ENCODE measurements around the gene CRYBG2. TPM values are rescaled to one million over a fixed set of nuclear protein-coding genes. Genes with fewer than 3 reads are reported as not detected.

The CRYBG2 gene
- total RNA-seq, 1 experiment from 2014 or later: 6.4 TPM

GRCh38 chr1:26350343-26350700 lies 3.6 kb downstream of the CRYBG2 start:
- no peak overlapping the region for H3K4me3 Mint-ChIP-seq (ENCODE audit: low read depth, unreplicated experiment)
- intact Hi-C loops (cut with micrococcal nuclease; ENCODE audit: unreplicated experiment): no loop called here
- peak overlapping the region; percentile 84 for H3K27ac Mint-ChIP-seq (ENCODE audit: unreplicated experiment)
- no peak for DNase-seq
- no TSS peak for BruUV-seq (replicated peaks)
- CTCF ChIA-PET: interaction anchor here (0.6 to 1.2 kb wide), 2 partner anchors 9 to 363 kb away, joined by 4 to 5 read pairs; no protein-coding TSS in a partner anchor
- H3K36me3 Mint-ChIP-seq (ENCODE audit: insufficient read depth, unreplicated experiment): peaks cover 27% of the 10 kb centered on the region
- H3K4me1 Mint-ChIP-seq (ENCODE audit: low read depth, unreplicated experiment): peaks cover 21% of the 10 kb centered on the region
- TF ChIP-seq, protein P1, sequence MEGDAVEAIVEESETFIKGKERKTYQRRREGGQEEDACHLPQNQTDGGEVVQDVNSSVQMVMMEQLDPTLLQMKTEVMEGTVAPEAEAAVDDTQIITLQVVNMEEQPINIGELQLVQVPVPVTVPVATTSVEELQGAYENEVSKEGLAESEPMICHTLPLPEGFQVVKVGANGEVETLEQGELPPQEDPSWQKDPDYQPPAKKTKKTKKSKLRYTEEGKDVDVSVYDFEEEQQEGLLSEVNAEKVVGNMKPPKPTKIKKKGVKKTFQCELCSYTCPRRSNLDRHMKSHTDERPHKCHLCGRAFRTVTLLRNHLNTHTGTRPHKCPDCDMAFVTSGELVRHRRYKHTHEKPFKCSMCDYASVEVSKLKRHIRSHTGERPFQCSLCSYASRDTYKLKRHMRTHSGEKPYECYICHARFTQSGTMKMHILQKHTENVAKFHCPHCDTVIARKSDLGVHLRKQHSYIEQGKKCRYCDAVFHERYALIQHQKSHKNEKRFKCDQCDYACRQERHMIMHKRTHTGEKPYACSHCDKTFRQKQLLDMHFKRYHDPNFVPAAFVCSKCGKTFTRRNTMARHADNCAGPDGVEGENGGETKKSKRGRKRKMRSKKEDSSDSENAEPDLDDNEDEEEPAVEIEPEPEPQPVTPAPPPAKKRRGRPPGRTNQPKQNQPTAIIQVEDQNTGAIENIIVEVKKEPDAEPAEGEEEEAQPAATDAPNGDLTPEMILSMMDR (IDR thresholded peaks at IDR 0.05; ENCODE audit: unreplicated experiment): no peak
- no peaks in the 10 kb centered on the region for H3K27me3 Mint-ChIP-seq (ENCODE audit: unreplicated experiment)
- no peaks in the 10 kb centered on the region for H3K9me3 Mint-ChIP-seq (ENCODE audit: low read depth, unreplicated experiment)

- no TSS peak for BruUV-seq (replicated peaks)
- H3K9me3 Mint-ChIP-seq (ENCODE audit: low read depth, unreplicated experiment): no peaks in the 10 kb centered on the region
- CTCF ChIA-PET: interaction anchor here (0.7 to 1.2 kb wide), 2 partner anchors 9 to 292 kb away, joined by 4 to 5 read pairs; no protein-coding TSS in a partner anchor
- no peaks in the 10 kb centered on the region for H3K27me3 Mint-ChIP-seq (ENCODE audit: unreplicated experiment)
- intact Hi-C loops (cut with micrococcal nuclease; ENCODE audit: unreplicated experiment): no loop called here
- DNase-seq: no peak
- H3K4me1 Mint-ChIP-seq (ENCODE audit: low read depth, unreplicated experiment): peaks cover 21% of the 10 kb centered on the region
- H3K27ac Mint-ChIP-seq (ENCODE audit: unreplicated experiment): no peak overlapping the region
- TF ChIP-seq, protein P1 (IDR thresholded peaks at IDR 0.05; ENCODE audit: unreplicated experiment): no peak
- H3K36me3 Mint-ChIP-seq (ENCODE audit: insufficient read depth, unreplicated experiment): peaks cover 27% of the 10 kb centered on the region
- H3K4me3 Mint-ChIP-seq (ENCODE audit: low read depth, unreplicated experiment): no peak overlapping the region
Measured at GRCh38 chr1:26349877-26350244, 4.1 kb downstream of the CRYBG2 start.

- Mint-ChIP-seq H3K27ac (ENCODE audit: unreplicated experiment) (no peak overlapping the region), H3K4me3 (ENCODE audit: low read depth, unreplicated experiment) (no peak overlapping the region), H3K36me3 (ENCODE audit: insufficient read depth, unreplicated experiment) (peaks cover 26% of the 10 kb centered on the region), H3K27me3 (ENCODE audit: unreplicated experiment) (no peaks in the 10 kb centered on the region), H3K4me1 (ENCODE audit: low read depth, unreplicated experiment) (peaks cover 21% of the 10 kb centered on the region), H3K9me3 (ENCODE audit: low read depth, unreplicated experiment) (no peaks in the 10 kb centered on the region)
- BruUV-seq (replicated peaks): no TSS peak
- DNase-seq: no peak
- TF ChIP-seq, protein P1 (IDR thresholded peaks at IDR 0.05; ENCODE audit: unreplicated experiment): no peak
- intact Hi-C loops (cut with micrococcal nuclease; ENCODE audit: unreplicated experiment): no loop called here
- CTCF ChIA-PET: interaction anchor here (0.7 to 1.2 kb wide), 2 partner anchors 10 to 291 kb away, joined by 4 to 5 read pairs; no protein-coding TSS in a partner anchor
Measured at GRCh38 chr1:26349188-26349876, 4.6 kb downstream of the CRYBG2 start.

DNA sequence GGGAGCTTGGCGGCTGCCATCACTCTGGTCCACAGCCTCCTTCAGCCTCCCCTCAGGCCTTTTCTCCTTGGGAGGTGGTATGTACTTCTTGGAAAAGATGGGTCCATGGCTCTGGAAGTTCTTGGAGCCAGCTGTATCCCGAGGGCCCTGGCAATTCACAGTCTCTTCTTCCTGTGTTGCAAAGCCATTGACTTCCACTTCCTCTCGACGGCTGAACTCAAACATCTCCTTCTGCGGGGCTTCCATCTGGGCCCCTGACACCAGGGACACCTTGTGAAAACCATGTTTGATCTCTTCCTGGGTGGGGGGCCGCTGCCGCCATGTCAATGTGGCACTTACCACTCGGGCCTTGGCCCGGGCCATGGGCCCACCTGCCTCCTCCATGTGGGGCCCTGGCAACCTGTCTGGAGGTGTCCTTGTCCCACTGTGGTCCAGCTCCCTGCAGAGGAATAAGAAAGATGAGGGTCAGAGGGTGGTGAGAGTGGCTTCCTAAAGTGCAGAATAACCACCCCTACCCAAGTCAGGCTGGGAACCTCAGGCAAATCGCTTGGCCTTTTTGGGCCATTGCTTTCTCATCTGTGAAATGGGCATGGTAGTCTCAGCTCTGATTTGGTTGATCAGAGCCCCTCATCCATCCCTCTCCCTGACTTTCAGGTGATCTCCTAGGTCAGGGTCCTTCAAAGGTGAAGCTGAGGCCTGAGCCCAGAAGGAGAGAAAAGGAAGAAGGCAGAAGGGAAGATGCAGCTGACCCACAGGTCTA lies 7.5 kb downstream of the CRYBG2 start:
- no TSS peak for BruUV-seq (replicated peaks)
- intact Hi-C loops (cut with micrococcal nuclease; ENCODE audit: unreplicated experiment): no loop called here
- CTCF ChIA-PET: interaction anchor here (0.6 kb wide), 1 partner anchor 47 kb away, joined by 3 read pairs; no protein-coding TSS in a partner anchor
- Mint-ChIP-seq H3K27me3 (ENCODE audit: unreplicated experiment) (no peaks in the 10 kb centered on the region), H3K36me3 (ENCODE audit: insufficient read depth, unreplicated experiment) (peaks cover 5% of the 10 kb centered on the region), H3K27ac (ENCODE audit: unreplicated experiment) (no peak overlapping the region), H3K4me3 (ENCODE audit: low read depth, unreplicated experiment) (no peak overlapping the region), H3K4me1 (ENCODE audit: low read depth, unreplicated experiment) (peaks cover 8% of the 10 kb centered on the region), H3K9me3 (ENCODE audit: low read depth, unreplicated experiment) (no peaks in the 10 kb centered on the region)
- DNase-seq: no peak
- TF ChIP-seq, protein P1 (IDR thresholded peaks at IDR 0.05; ENCODE audit: unreplicated experiment): no peak

Measured in Calu3 (cell line).